22Rv1 (cell line): Measurements from ENCODE around the gene ANKS1B.

Experiments used
- H3K27ac ChIP-seq: fragments of 450-650 bp; 2 replicates; pipeline ENCODE4 v1.5.1; 2017
- ZFX ChIP-seq: fragments of 450-650 bp; IDR thresholded peaks from 2 replicates; pipeline ENCODE4 v1.6.1; 2017; ENCODE audit warnings: antibody characterized with exemption, borderline replicate concordance
- TF ChIP-seq, protein P1 (sequence below): fragments of 450-650 bp; IDR thresholded peaks from 2 replicates; pipeline ENCODE4 v1.5.1; 2017; ENCODE audit warnings: mild to moderate bottlenecking

Gene ANKS1B

GRCh38 chr12:98727196-98727595, 1257.5 kb downstream of the ANKS1B start:
- no peak overlapping the region for H3K27ac ChIP-seq
- TF ChIP-seq, protein P1, sequence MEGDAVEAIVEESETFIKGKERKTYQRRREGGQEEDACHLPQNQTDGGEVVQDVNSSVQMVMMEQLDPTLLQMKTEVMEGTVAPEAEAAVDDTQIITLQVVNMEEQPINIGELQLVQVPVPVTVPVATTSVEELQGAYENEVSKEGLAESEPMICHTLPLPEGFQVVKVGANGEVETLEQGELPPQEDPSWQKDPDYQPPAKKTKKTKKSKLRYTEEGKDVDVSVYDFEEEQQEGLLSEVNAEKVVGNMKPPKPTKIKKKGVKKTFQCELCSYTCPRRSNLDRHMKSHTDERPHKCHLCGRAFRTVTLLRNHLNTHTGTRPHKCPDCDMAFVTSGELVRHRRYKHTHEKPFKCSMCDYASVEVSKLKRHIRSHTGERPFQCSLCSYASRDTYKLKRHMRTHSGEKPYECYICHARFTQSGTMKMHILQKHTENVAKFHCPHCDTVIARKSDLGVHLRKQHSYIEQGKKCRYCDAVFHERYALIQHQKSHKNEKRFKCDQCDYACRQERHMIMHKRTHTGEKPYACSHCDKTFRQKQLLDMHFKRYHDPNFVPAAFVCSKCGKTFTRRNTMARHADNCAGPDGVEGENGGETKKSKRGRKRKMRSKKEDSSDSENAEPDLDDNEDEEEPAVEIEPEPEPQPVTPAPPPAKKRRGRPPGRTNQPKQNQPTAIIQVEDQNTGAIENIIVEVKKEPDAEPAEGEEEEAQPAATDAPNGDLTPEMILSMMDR: no peak
- TF ChIP-seq ZFX: no peak

DNA sequence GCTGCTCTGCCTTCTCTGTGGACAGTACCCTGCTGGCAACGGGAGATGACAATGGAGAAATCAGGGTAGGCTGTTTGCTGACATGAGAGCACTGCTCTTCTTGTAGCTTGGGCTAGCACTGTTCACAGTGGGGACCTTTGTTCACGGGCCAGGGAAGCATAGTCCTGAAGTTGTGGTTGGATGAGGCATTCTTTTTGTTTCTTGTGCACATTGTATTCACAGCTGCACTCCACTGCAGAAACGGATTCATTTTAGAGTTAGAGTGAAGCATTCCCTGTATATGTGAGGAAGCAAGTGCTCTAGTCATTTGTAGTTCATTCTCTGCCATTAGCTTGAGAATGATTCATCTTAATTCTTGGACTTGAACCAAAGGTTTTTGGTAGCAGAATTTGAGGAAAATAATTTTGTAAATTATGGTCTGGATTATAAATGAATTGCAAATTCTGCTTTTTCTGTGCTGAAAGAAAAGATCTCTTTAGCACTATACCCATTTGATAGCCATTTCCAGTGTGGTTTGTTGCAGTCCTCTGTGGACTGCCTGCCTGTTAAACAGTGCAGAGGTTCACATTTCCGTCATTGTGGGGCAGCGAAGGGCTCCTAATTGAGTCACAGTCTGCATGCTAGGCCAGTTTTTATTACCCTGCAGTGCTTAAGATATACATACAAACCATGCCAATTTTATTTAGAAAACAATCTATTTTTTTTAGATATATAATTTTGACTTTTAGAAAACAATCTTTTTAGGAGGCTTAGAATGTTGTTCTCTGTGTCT, 1259.1 kb downstream of the ANKS1B start:
- H3K27ac ChIP-seq: no peak overlapping the region
- TF ChIP-seq ZFX: no peak
- TF ChIP-seq, protein P1: peak; percentile 87

GRCh38 chr12:98724384-98725155, 1260.2 kb downstream of the ANKS1B start:
- TF ChIP-seq, protein P1: no peak
- TF ChIP-seq ZFX: no peak
- H3K27ac ChIP-seq: no peak overlapping the region

DNA sequence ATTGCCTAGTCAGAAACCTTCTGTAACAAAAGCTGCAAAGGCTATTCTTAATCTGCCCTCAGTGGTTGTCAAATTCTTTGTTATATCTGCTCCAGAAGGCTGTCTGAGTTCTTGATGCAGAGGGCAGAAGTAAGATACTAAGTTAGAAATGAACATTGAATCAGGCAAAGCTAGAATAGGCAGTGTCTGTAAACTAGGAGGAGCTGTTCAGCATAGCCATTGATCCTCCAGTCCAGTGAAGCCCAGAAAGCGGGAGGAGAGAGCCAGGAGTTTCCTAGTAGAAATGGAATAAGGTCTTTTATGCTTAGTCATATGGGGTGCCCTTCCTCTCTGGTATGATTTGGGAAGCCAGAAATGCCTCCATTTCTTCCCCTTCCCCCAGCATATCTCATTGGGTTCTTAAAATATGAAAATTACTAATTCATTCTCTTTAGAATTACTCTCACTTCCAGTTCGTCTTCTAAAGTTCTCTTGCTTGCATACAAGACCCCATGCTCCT, 1263.5 kb downstream of the ANKS1B start:
- TF ChIP-seq, protein P1: no peak
- TF ChIP-seq ZFX: no peak

GRCh38 chr12:98719515-98720504, 1264.9 kb downstream of the ANKS1B start:
- H3K27ac ChIP-seq: no peak overlapping the region
- TF ChIP-seq, protein P1: no peak
- TF ChIP-seq ZFX: no peak

More for the DNA sequence above, 1263.5 kb downstream of the ANKS1B start:
- H3K27ac ChIP-seq: no peak overlapping the region

DNA sequence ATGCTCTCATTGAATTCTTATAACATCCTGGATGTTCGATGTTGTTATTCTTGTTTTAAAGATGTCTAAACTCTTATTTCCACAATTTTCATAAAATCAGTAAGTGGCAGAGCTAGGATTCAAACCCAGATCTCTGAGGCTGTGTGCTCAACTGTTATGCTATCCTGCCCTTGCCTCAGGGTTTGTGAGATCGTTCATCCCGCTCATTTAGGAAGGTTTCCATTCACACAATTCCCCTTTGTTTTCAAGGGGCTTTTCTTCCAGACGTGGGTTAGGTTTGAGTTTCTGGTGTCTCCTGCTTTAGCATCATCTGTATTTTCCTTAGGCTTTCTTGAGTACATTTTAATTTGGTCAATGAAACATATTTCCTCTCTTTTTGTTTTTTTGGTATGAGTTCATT, 1270.3 kb downstream of the ANKS1B start:
- TF ChIP-seq, protein P1: no peak
- no peak for TF ChIP-seq ZFX
- no peak overlapping the region for H3K27ac ChIP-seq
